ENCODE results near the gene SMURF1. TPM values are rescaled to one million over a fixed set of nuclear protein-coding genes. Genes with fewer than 3 reads are reported as not detected.

The SMURF1 gene
- total RNA-seq, 1 donor from 2014 or later, result 31.2 TPM

GRCh38 chr7:99098286-99098823, 45.6 kb downstream of the SMURF1 start:
- no peak for DNase-seq (ENCODE audit: low spot score)

GRCh38 chr7:99097730-99098129, 46.2 kb downstream of the SMURF1 start:
- DNase-seq (ENCODE audit: low spot score), result no peak

GRCh38 chr7:99096124-99096887, 47.6 kb downstream of the SMURF1 start:
- no peak for DNase-seq (ENCODE audit: low spot score)

- DNase-seq (ENCODE audit: low spot score), result no peak
Measured at GRCh38 chr7:99095698-99096097, 48.2 kb downstream of the SMURF1 start.

- DNase-seq (ENCODE audit: low spot score), result no peak
Measured at GRCh38 chr7:99094401-99094800, 49.5 kb downstream of the SMURF1 start.

- no peak for DNase-seq (ENCODE audit: low spot score)
Measured at GRCh38 chr7:99092064-99092720, 51.7 kb downstream of the SMURF1 start.

GRCh38 chr7:99090771-99091542, 53.0 kb downstream of the SMURF1 start:
- DNase-seq (ENCODE audit: low spot score), result no peak

- DNase-seq (ENCODE audit: low spot score), result no peak
Measured at GRCh38 chr7:99089914-99090629, 53.8 kb downstream of the SMURF1 start.

DNA sequence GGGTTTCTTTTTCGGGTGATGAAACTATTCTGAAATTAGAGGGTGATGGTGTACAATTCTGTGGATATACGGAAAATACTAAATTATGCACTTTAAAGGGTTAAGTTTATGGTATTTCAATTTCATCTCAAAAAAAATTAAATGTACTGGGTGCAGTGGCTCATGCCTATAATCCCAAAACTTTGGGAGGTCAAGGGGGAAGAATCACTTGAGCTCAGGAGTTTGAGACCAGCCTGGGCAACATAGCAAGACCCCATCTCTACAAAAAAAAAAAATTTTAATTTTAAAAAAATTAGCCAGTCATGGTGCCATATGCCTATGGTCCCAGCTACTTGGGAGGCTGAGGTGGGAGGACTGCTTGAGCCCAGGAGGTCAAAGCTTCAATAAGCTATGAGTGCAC, 57.0 kb downstream of the SMURF1 start:
- DNase-seq (ENCODE audit: low spot score), result no peak

GRCh38 chr7:99086532-99086931, 57.4 kb downstream of the SMURF1 start:
- no peak for DNase-seq (ENCODE audit: low spot score)

DNA sequence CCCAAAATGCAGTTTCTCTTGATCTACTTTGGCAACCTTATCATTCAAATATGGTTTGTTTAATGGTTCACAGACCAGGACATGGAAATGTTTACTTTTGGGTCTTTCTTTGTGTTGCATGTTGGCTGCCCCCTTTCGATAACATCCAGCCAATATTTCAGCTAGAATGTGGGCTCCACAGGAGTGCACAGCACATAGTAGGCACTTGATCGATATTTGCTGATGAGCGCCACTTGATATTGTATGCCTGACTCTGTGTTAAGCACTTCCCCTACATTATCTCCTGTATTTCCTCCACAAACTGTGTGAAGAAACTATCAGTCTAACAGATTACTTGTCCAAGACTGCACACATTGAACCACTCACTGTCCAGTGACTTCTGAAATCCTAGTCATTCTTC, 60.2 kb downstream of the SMURF1 start:
- DNase-seq (ENCODE audit: low spot score), result no peak

DNA sequence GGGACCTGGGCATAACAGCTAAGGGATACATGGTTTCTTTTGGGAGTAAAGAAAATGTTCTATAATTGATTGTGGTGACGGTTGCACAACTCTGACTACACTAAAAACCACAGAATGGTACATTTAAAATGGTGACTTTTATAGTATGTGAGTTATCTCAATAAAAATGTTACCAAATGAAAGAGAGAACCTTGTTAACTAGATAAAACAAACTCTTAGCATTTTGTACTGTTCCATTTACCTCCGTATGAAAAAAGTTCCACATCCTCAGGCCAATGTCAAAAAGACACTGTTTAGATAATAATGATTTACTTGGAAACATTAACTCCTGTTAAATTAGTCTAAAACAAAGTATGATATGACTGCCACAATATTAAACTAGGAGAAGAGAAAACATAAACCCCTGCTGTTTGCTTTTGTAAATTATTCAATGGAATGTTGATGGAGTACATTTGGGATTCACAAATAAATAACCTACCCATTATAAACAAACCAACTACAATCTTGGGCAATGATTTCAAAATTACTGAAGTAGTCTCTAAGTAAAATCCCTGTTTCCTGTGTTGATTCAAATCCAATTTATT, 60.7 kb downstream of the SMURF1 start:
- no peak for DNase-seq (ENCODE audit: low spot score)

- no peak for DNase-seq (ENCODE audit: low spot score)
Measured at GRCh38 chr7:99080679-99081078, 63.2 kb downstream of the SMURF1 start.

- DNase-seq (ENCODE audit: low spot score), result no peak
Measured at GRCh38 chr7:99079104-99079503, 64.8 kb downstream of the SMURF1 start.

DNA sequence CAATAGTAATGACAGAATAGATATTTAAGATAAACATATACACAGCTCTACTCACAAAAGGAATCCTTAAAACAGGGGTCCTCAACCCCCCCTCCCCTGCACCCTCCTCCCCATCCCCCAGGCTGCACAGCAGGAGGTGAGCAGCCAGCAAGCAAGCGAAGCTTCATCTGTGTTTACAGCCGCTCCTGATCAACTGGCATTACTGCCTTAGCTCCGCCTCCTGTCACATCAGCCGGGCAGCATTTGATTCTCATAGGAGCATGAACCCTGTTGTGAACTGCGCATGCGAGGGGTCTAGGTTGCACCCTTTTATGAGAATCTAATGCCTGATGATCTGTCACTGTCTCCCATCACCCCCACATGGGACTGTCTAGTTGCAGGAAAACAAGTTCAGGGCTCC, 65.5 kb downstream of the SMURF1 start:
- DNase-seq (ENCODE audit: low spot score), result no peak

- DNase-seq (ENCODE audit: low spot score), result no peak
Measured at GRCh38 chr7:99076615-99077014, 67.3 kb downstream of the SMURF1 start.

- no peak for DNase-seq (ENCODE audit: low spot score)
Measured at GRCh38 chr7:99073839-99074446, 70.0 kb downstream of the SMURF1 start.

- DNase-seq (ENCODE audit: low spot score), result no peak
Measured at GRCh38 chr7:99072126-99072525, 71.8 kb downstream of the SMURF1 start.

DNA sequence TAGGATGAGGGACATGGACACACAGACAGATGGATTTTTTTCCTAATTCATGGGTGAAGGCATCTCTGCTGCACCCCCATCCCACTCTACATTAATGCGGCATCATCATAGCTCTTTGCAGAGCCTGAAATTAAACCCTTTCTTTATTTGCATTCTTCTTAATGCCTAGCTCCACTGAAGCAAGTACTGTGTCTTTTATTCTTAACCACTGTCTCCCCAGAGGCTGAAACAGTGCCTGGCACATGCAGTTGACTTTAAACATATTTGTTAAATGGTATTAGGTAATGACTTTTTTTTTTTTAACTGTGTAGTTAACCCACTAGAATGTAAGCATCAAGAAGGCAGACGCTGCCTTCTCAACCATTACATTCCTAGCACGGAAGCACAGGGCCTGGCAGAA, 73.5 kb downstream of the SMURF1 start:
- no peak for DNase-seq (ENCODE audit: low spot score)

DNA sequence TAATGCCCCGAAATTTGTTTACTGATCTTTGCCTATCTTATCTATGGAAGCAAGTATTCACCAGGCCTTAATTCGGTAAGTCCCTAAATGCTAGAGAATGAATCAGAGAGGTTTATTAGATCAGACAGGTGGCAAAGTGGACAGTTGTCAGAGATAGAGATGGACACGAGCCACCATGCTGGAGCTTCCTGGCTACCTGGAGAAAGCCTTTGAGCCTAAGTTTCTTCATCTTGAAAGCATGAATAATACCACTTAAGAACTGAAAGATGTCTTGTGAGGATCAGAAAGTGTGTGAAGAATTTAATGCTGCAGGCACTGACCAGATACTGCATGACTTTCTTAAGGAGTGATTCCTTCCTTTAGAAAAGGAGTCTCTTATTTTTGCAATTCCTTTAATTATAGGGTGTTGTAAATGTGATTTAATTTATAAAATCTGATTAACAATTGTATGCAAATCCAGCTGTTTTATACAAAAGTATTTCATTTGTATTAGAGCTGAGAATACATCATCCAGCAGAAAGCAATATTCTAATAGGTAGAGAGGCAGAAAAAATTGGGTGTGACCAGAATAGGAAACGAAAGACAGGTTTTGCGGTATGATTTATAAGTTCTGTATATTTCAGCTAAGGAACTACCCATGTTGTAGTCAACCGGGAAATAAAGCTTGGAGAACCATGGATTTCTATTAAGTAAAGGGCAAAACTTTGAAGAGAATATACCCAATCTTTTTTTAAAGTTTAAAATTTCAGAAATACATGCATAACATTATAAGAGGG, 82.7 kb downstream of the SMURF1 start:
- DNase-seq (ENCODE audit: low spot score), result no peak

All from mesenteric fat pad (tissue), 1 donor.